HG03025 (cell line): ENCODE measurements around the gene CPNE1.

Experiments
- ATAC-seq: cut with Tn5 transposase; IDR thresholded peaks from one replicate; pipeline ENCODE4 v1.9.1; 2021; ENCODE audit warnings: mild to moderate bottlenecking, moderate library complexity; ENCODE audit not compliant: unreplicated experiment, low FRiP score

The CPNE1 gene

GRCh38 chr20:35657271-35657670 lies 7.4 kb downstream of the CPNE1 start:
- ATAC-seq = no peak

DNA sequence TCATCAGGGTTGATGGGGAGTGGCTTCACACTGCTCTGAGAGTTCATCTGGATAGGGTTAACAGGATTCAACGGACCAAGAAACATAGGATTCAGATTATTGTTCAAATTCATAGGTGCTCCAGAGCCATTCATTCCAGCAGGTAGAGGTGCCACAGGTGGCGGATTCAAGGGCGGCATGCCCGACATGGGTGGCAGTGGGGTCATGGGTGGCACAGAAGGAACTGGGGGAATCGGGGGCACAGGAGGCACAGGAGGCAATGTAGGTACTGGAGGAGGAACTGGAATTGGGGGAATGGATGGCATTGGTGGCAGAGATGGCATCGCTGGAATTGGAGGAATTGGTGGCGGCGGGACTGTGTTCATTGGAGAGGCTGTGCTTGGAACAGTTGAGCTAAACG lies 10.3 kb downstream of the CPNE1 start:
- ATAC-seq = no peak

- no peak for ATAC-seq
Observed at GRCh38 chr20:35653893-35654292, 10.8 kb downstream of the CPNE1 start.

GRCh38 chr20:35653430-35653734 lies 11.3 kb downstream of the CPNE1 start:
- no peak for ATAC-seq

DNA sequence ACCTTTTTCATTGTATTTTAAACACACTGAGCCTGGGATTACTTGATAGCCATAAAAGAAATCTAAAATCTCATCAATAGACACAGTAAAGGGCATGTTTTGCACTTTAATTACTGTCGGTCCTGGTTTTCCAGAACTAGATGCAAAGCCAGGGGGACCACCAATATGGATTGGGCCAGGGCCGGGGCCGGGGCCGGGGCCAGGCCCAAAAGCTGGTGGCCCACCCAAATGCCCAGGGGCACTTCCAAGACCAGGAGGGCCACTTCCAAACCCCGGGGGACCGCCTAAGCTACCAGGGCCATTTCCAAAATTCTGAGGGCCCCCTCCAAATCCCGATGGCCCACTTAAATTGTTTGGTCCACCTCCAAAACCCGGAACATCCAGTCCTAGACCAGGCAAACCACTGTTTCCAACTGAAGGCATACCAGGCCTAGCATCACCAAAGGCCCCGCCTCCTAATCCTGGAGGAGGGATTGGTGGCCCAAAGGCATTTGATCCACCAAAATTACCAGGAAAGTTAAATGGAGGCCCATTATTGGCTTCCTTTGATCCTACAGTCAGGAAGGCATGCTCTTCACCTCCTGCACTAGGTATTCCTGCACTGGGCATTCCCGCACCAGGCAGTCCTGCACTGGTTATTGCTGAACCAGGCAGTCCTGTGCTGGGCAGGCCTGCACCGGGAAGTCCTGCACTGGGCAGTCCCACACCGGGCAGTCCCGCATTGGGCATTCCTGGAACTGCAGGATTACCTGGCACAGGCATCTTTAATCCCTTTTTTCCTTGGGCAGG lies 11.9 kb downstream of the CPNE1 start:
- no peak for ATAC-seq

DNA sequence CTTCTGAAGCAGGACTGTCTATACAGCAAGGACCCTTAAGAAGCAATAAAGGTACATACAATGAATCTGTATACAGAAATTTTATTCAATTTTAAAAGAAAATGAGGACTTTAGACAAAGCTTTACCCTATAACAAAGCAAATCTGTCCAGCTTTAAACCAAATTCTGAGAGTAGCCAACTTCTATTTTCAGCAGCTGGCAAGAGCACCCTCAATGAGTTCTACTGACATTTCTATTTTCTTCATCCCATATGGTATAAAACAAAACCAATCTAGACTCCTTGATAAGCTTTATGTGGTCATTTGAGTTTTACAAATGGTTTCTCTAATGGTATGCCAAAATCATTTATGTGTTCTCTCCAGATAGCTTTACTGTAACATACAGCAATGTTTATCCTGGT lies 12.7 kb downstream of the CPNE1 start:
- ATAC-seq = no peak

DNA sequence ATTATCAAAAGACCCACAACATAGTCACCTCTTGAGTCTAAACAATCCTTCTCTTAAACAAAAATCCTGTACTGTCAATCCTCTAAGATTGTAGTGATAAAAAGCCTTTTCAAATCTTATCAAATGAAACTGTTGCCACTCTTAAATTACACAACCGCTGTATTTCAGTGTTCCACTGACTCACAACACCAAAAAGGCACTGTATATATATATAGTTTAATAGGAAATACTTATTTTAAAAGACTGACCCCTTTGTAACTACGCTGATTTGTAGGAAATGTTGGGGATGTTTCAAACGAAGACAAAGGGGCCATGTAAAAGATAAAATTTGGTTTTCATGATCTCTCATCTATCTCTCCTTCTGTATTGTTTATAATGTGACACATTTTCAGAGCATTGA lies 14.1 kb downstream of the CPNE1 start:
- no peak for ATAC-seq

- no peak for ATAC-seq
Observed at GRCh38 chr20:35648836-35649235, 15.9 kb downstream of the CPNE1 start.

GRCh38 chr20:35644806-35645205 lies 19.9 kb downstream of the CPNE1 start:
- ATAC-seq = no peak

- no peak for ATAC-seq
Observed at GRCh38 chr20:35643045-35643444, 21.7 kb downstream of the CPNE1 start.

- ATAC-seq = no peak
Observed at GRCh38 chr20:35641743-35642142, 23.0 kb downstream of the CPNE1 start.

GRCh38 chr20:35640724-35641123 lies 24.0 kb downstream of the CPNE1 start:
- no peak for ATAC-seq

- ATAC-seq = no peak
Observed at GRCh38 chr20:35638751-35639150, 25.9 kb downstream of the CPNE1 start.

GRCh38 chr20:35637276-35637675 lies 27.4 kb downstream of the CPNE1 start:
- no peak for ATAC-seq

DNA sequence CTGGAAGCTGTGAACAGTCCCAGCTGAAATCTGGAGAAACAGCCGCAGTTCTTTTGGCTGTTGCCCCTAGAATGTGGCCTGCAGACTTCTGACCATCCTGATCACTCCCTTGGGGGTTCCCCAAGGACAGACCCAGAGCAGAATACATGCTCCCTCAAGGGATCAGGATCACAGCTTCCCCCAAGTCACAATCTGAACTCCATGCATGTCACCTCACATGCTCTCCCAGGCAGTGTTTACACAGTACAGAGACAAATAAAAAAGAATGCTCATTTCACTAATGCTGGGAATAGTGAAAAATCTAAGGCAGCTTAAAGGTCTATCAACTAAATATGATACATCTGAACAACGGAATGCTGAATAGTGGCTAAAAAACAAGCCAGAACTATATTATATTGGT lies 28.6 kb downstream of the CPNE1 start:
- no peak for ATAC-seq

GRCh38 chr20:35635652-35636051 lies 29.0 kb downstream of the CPNE1 start:
- ATAC-seq = no peak

- ATAC-seq = no peak
Observed at GRCh38 chr20:35632539-35633115, 32.1 kb downstream of the CPNE1 start.

DNA sequence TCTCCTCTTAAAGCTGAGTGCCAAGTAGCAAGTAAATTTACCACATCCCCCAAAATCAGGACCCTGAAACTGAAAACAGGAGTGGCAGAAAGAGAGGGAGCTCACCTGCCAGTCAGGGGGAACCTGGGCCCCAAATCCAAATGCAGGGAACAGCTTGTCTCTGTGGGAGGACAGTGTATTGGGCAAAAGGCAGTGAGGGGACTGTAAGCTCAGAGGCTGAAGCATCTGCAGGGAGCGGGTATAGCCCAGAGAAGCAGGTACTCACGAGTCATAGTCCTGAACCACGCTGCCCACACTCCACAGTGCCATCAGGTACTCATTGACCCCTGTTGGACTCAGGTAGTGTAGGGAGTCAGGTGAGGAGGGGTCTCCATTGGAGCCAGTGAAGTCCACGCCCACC lies 34.1 kb downstream of the CPNE1 start:
- ATAC-seq = no peak

DNA sequence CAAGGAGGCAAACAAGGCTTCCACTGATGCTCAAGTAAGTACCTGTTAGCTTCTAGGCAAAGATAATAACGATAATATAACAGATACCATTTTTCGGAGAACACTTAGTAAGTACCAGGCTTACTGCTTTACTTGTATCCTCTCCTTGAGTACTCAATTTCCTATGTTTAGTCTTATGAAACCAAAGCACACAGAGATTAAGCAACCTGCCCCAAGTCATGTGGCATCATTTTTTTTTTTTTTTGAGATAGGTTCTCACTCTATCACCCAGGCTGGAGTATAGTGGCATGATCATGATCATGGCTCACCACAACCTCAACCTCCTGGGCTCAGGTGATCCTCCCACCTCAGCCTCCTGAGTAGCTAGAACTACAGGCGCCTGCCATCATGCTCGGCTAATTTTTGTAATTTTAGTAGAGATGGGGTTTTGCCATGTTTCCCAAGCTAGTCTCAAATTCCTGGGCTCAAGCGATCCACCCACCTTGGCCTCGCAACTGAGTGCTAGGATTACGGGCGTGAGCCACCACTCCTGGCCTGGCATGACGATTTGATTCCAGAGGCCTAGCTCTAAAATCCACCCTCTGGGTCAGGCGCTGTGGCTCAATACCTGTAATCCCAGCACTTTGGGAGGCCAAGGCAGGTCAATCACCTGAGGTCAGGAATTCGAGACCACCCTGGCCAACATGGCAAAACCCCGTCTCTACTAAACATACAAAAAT lies 35.1 kb downstream of the CPNE1 start:
- ATAC-seq = no peak

GRCh38 chr20:35627121-35627520 lies 37.6 kb downstream of the CPNE1 start:
- no peak for ATAC-seq

GRCh38 chr20:35626386-35627001 lies 38.2 kb downstream of the CPNE1 start:
- ATAC-seq = no peak
